ENCODE results near the gene SECISBP2. TPM values are rescaled to one million over a fixed set of nuclear protein-coding genes. Genes with fewer than 3 reads are reported as not detected.
"Not testable (repeated sequence)": the region's sequence is repeated elsewhere in the genome, so short reads cannot be mapped to it uniquely, and the experiment has no call there.

Gene SECISBP2
- total RNA-seq, 2 donors from 2014 or later, result 54.7 to 65.6 TPM

DNA sequence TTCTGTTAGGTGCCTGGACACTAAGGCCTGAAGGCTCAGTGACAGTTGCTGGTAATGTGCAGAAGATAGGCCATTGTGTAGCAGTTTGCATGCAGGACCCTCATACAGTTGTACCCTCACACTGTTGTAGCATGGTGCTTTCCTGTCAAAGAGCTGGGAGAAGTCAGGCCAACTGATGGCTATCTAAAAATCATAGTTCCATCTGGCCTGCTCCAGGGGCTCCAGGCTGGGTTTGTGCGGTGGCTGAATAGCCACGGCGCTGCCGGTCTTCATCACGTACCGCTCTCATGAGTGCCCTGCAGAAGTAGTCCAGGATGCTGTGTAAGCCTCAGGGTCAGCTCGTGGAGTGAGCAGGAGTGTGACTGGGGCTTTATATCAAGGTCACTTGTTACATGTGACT lies 12.2 kb downstream of the SECISBP2 start:
- DNase-seq (no peak), ATAC-seq (no peak)
- TF ChIP-seq POLR2A (IDR thresholded peaks at IDR 0.05), result no peak
- no peak for TF ChIP-seq CTCF (IDR thresholded peaks at IDR 0.05)
- peaks cover 17 to 42% of the 10 kb centered on the region in 2 donors for H3K36me3 ChIP-seq (replicated peaks in 1 of 2; ENCODE audit: insufficient read depth in 1 of 2, low read depth in 2 of 2)
- no peak overlapping the region for H3K27ac ChIP-seq
- 84 to 87% methylated on average over 7 of the region's 7 CpGs for WGBS, 2 donors
- intact Hi-C loops (cut with DNase I), result no loop called here
- H3K27me3 ChIP-seq, result no peaks in the 10 kb centered on the region
- no peaks in the 10 kb centered on the region for H3K4me1 ChIP-seq
- H3K9me3 ChIP-seq, result no peaks in the 10 kb centered on the region
- H3K4me3 ChIP-seq, result no peak overlapping the region

- Histone ChIP-seq H3K36me3 (replicated peaks in 1 of 2; ENCODE audit: insufficient read depth in 1 of 2, low read depth in 2 of 2) (peaks cover 2 to 25% of the 10 kb centered on the region in 2 donors), H3K27me3 (no peaks in the 10 kb centered on the region), H3K27ac (no peak overlapping the region), H3K9me3 (no peaks in the 10 kb centered on the region), H3K4me1 (no peaks in the 10 kb centered on the region), H3K4me3 (no peak overlapping the region)
- intact Hi-C loops (cut with DNase I), result loop anchor here (10.0 kb wide), 1 partner anchor 55 kb away; no protein-coding TSS in a partner anchor
- TF ChIP-seq CTCF (IDR thresholded peaks at IDR 0.05), result no peak
- no peak for TF ChIP-seq POLR2A (IDR thresholded peaks at IDR 0.05)
- WGBS, 2 donors, result 89 to 90% methylated on average over 2 of the region's 2 CpGs
- ATAC-seq, result no peak
- DNase-seq, result no peak
Measured at GRCh38 chr9:89339807-89340206, 21.5 kb downstream of the SECISBP2 start.

- Histone ChIP-seq H3K27ac (no peak overlapping the region), H3K9me3 (no peaks in the 10 kb centered on the region), H3K36me3 (replicated peaks in 1 of 2; ENCODE audit: insufficient read depth in 1 of 2, low read depth in 2 of 2) (peaks cover 0 to 23% of the 10 kb centered on the region in 2 donors), H3K4me1 (no peaks in the 10 kb centered on the region), H3K4me3 (no peak overlapping the region), H3K27me3 (no peaks in the 10 kb centered on the region)
- no peak for TF ChIP-seq CTCF (IDR thresholded peaks at IDR 0.05)
- no peak for TF ChIP-seq POLR2A (IDR thresholded peaks at IDR 0.05)
- no peak for ATAC-seq
- WGBS, 2 donors, result 87 to 89% methylated on average over 3 of the region's 3 CpGs
- DNase-seq, result no peak
- intact Hi-C loops (cut with DNase I), result loop anchor here (10.0 kb wide), 1 partner anchor 54 kb away; no protein-coding TSS in a partner anchor
Measured at GRCh38 chr9:89340332-89340731, 22.0 kb downstream of the SECISBP2 start.

GRCh38 chr9:89342213-89342612 lies 23.9 kb downstream of the SECISBP2 start:
- Histone ChIP-seq H3K4me3 (no peak overlapping the region), H3K36me3 (replicated peaks in 1 of 2; ENCODE audit: insufficient read depth in 1 of 2, low read depth in 2 of 2) (peaks cover 0 to 26% of the 10 kb centered on the region in 2 donors), H3K4me1 (no peaks in the 10 kb centered on the region), H3K27me3 (no peaks in the 10 kb centered on the region), H3K27ac (no peak overlapping the region), H3K9me3 (no peaks in the 10 kb centered on the region)
- 94 to 96% methylated on average over 6 of the region's 6 CpGs for WGBS, 2 donors
- no peak for TF ChIP-seq CTCF (IDR thresholded peaks at IDR 0.05)
- no peak for TF ChIP-seq POLR2A (IDR thresholded peaks at IDR 0.05)
- no peak for ATAC-seq
- DNase-seq, result no peak
- intact Hi-C loops (cut with DNase I), result loop anchor here (10.0 kb wide), 1 partner anchor 53 kb away; no protein-coding TSS in a partner anchor

- Histone ChIP-seq H3K36me3 (replicated peaks in 1 of 2; ENCODE audit: insufficient read depth in 1 of 2, low read depth in 2 of 2) (peaks cover 0 to 31% of the 10 kb centered on the region in 2 donors), H3K27me3 (no peaks in the 10 kb centered on the region), H3K4me3 (no peak overlapping the region), H3K9me3 (no peaks in the 10 kb centered on the region), H3K27ac (no peak overlapping the region), H3K4me1 (no peaks in the 10 kb centered on the region)
- intact Hi-C loops (cut with DNase I), result loop anchor here (10.0 kb wide), 1 partner anchor 52 kb away; no protein-coding TSS in a partner anchor
- no peak for TF ChIP-seq POLR2A (IDR thresholded peaks at IDR 0.05)
- 90 to 100% methylated on average over 1 of the region's 1 CpG for WGBS, 2 donors
- no peak for ATAC-seq
- DNase-seq, result no peak
Measured at GRCh38 chr9:89342948-89343347, 24.6 kb downstream of the SECISBP2 start.

GRCh38 chr9:89343812-89344211 lies 25.5 kb downstream of the SECISBP2 start:
- not testable (repeated sequence) for H3K4me3 ChIP-seq, H3K27me3 ChIP-seq, DNase-seq, H3K4me1 ChIP-seq, H3K27ac ChIP-seq, H3K9me3 ChIP-seq, ATAC-seq
- intact Hi-C loops (cut with DNase I), result loop anchor here (10.0 kb wide), 1 partner anchor 51 kb away; no protein-coding TSS in a partner anchor
- WGBS, 2 donors, result 91 to 92% methylated on average over 7 of the region's 7 CpGs
- peaks cover 0 to 36% of the 10 kb centered on the region in 2 donors for H3K36me3 ChIP-seq (replicated peaks in 1 of 2; ENCODE audit: insufficient read depth in 1 of 2, low read depth in 2 of 2)

Measured in body of pancreas (tissue), 4 donors.